WTC11 (cell line): ENCODE data around the gene ABR. TPM values are rescaled to one million over a fixed set of nuclear protein-coding genes. Genes with fewer than 3 reads are reported as not detected.

Source experiments
- ATAC-seq: fragments of 200-7000 bp; cut with Tn5 transposase; 2 replicates; pipeline ENCODE4 v1.10.0; 2021; ENCODE audit warnings: mild to moderate bottlenecking, moderate library complexity
- CTCF ChIA-PET: fragments of 300-600 bp; sonication (Branson Sonifier 250); formaldehyde crosslinking; loops from one replicate; lab custom pipeline; 2021; ENCODE audit warnings: antibody characterized with exemption; lab: Charles Lee
- POLR2A ChIA-PET: fragments of 350-600 bp; sonication (Branson Sonifier 250); formaldehyde crosslinking; loops from one replicate; lab custom pipeline; 2021; ENCODE audit warnings: antibody characterized with exemption; lab: Charles Lee
- DNase-seq: peaks from one replicate; pipeline ENCODE4 v3.0.0; 2021; ENCODE audit warnings: low spot score
- H3K27ac Mint-ChIP-seq: 2 replicates; pipeline ENCODE4 v1.8.0; 2021; ENCODE audit warnings: mixed read lengths
- H3K27me3 Mint-ChIP-seq: 2 replicates; pipeline ENCODE4 v1.8.0; 2021; ENCODE audit warnings: low read depth, mild to moderate bottlenecking, moderate library complexity, mixed read lengths
- H3K36me3 Mint-ChIP-seq: 2 replicates; pipeline ENCODE4 v1.8.0; 2021; ENCODE audit warnings: mixed read lengths
- H3K4me1 Mint-ChIP-seq: 2 replicates; pipeline ENCODE4 v1.8.0; 2022; ENCODE audit warnings: mixed read lengths
- H3K4me3 Mint-ChIP-seq: 2 replicates; pipeline ENCODE4 v1.8.0; 2021; ENCODE audit warnings: mild to moderate bottlenecking, moderate library complexity, mixed read lengths
- H3K9me3 Mint-ChIP-seq: 2 replicates; pipeline ENCODE4 v1.8.0; 2021; ENCODE audit warnings: mixed read lengths
- ATF1 ChIP-seq: sonication (generic); formaldehyde crosslinking; IDR thresholded peaks from 2 replicates; pipeline ENCODE4 v1.8.1; 2023; ENCODE audit warnings: mild to moderate bottlenecking, moderate library complexity, missing genetic modification reagents
- CREB1 ChIP-seq: sonication (generic); formaldehyde crosslinking; IDR thresholded peaks from 2 replicates; pipeline ENCODE4 v1.8.0; 2023; ENCODE audit warnings: mild to moderate bottlenecking, missing genetic modification reagents
- CREM ChIP-seq: sonication (generic); formaldehyde crosslinking; IDR thresholded peaks from 2 replicates; pipeline ENCODE4 v1.8.1; 2022; ENCODE audit warnings: mild to moderate bottlenecking, missing genetic modification reagents, moderate library complexity
- GTF2I ChIP-seq: fragments of 250-450 bp; sonication (Bioruptor Pico); conservative IDR thresholded peaks from 2 replicates; pipeline ENCODE4 v1.4.0; 2021; ENCODE audit warnings: mild to moderate bottlenecking
- HMGA2 ChIP-seq: fragments of 250-450 bp; sonication (Bioruptor Pico); IDR thresholded peaks from 2 replicates; pipeline ENCODE4 v1.4.0; 2021; ENCODE audit warnings: mild to moderate bottlenecking, moderate library complexity
- JUN ChIP-seq: sonication (generic); formaldehyde crosslinking; IDR thresholded peaks from 2 replicates; pipeline ENCODE4 v1.8.0; 2023; ENCODE audit warnings: mild to moderate bottlenecking, missing genetic modification reagents
- MXD4 ChIP-seq: fragments of 250-450 bp; sonication (Bioruptor Pico); IDR thresholded peaks from 2 replicates; pipeline ENCODE4 v1.8.0; 2021; ENCODE audit warnings: mild to moderate bottlenecking, moderate library complexity, borderline replicate concordance
- OVOL2 ChIP-seq: fragments of 250-450 bp; sonication (Bioruptor Pico); IDR thresholded peaks from 2 replicates; pipeline ENCODE4 v1.9.0; 2021; ENCODE audit warnings: mild to moderate bottlenecking, borderline replicate concordance
- TEAD4 ChIP-seq: sonication (generic); formaldehyde crosslinking; IDR thresholded peaks from 2 replicates; pipeline ENCODE4 v1.8.0; 2022; ENCODE audit warnings: mild to moderate bottlenecking, missing genetic modification reagents
- ZBTB21 ChIP-seq: sonication (generic); formaldehyde crosslinking; IDR thresholded peaks from 2 replicates; pipeline ENCODE4 v1.8.1; 2023; ENCODE audit warnings: mild to moderate bottlenecking, missing genetic modification reagents, borderline replicate concordance
- ZNF121 ChIP-seq: sonication (generic); formaldehyde crosslinking; IDR thresholded peaks from 2 replicates; pipeline ENCODE4 v1.8.0; 2023; ENCODE audit warnings: missing genetic modification reagents
- ZNF138 ChIP-seq: sonication (generic); formaldehyde crosslinking; conservative IDR thresholded peaks from 2 replicates; pipeline ENCODE4 v1.8.1; 2022; ENCODE audit warnings: mild to moderate bottlenecking, moderate library complexity, missing genetic modification reagents
- total RNA-seq: library from RNA; stranded (reverse); gene quantifications from 3 replicates; pipeline ENCODE4 v1.2.3, GENCODE V29; 2021
- TF ChIP-seq, protein P1 (sequence below): fragments of 250-450 bp; sonication (Bioruptor Pico); IDR thresholded peaks from 2 replicates; pipeline ENCODE4 v1.9.0; 2021; ENCODE audit warnings: mild to moderate bottlenecking
- TF ChIP-seq, protein P2 (sequence below): sonication (generic); formaldehyde crosslinking; IDR thresholded peaks from 2 replicates; pipeline ENCODE4 v1.8.1; 2023; ENCODE audit warnings: mild to moderate bottlenecking, missing genetic modification reagents, moderate library complexity
- TF ChIP-seq, protein P3 (sequence below): sonication (generic); formaldehyde crosslinking; IDR thresholded peaks from 2 replicates; pipeline ENCODE4 v1.8.1; 2022; ENCODE audit warnings: low read depth, missing genetic modification reagents, borderline replicate concordance
- TF ChIP-seq, protein P4 (sequence below): sonication (generic); formaldehyde crosslinking; IDR thresholded peaks from 2 replicates; pipeline ENCODE4 v1.8.0; 2022; ENCODE audit warnings: mild to moderate bottlenecking, missing genetic modification reagents
- TF ChIP-seq, protein P5 (sequence below): fragments of 200-600 bp; IDR thresholded peaks from 2 replicates; pipeline ENCODE4 v1.8.0; 2022; ENCODE audit warnings: antibody characterized with exemption

The ABR gene
- total RNA-seq, 1 experiment from 2014 or later, result 38.0 TPM

DNA sequence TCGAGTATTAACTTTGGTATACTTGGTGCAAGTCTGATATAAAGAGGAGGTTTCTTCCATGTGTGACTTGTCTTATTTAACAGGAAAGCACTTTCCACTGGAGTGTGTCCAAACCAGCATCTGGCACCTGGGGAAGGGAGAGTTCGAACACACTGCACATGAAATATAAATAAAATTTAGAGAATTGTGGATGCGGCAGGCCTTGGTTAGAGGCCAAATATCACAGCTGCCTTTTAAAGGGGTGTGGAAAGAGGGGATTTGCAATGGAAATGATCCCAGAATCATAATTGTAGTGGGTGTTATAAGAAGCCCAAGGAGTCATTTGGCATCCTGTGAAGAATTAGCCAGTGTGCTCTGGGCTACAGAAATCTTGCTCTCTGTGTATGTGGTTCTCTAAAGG is 195.9 kb downstream of the ABR start:
- TF ChIP-seq, protein P1, sequence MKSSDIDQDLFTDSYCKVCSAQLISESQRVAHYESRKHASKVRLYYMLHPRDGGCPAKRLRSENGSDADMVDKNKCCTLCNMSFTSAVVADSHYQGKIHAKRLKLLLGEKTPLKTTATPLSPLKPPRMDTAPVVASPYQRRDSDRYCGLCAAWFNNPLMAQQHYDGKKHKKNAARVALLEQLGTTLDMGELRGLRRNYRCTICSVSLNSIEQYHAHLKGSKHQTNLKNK (CRISPR knock-in tag), result no peak
- TF ChIP-seq HMGA2 (no peak), ZNF138 (CRISPR knock-in tag) (no peak), OVOL2 (no peak), ZBTB21 (CRISPR knock-in tag) (no peak), CREB1 (no peak), ZNF121 (no peak)
- TF ChIP-seq, all 79 proteins: peak for 0
- CTCF ChIA-PET, result interaction anchor here (6.8 kb wide), 1 partner anchor 189 kb away, joined by 190 read pairs; no protein-coding TSS in a partner anchor
- peaks cover 2% of the 10 kb centered on the region for H3K4me1 Mint-ChIP-seq
- no peaks in the 10 kb centered on the region for H3K27me3 Mint-ChIP-seq
- POLR2A ChIA-PET, result interaction anchor here (0.5 kb wide), 1 partner anchor 48 kb away, joined by 4 read pairs; no protein-coding TSS in a partner anchor
- H3K27ac Mint-ChIP-seq, result no peak overlapping the region
- ATAC-seq (no peak), DNase-seq (no peak)
- no peaks in the 10 kb centered on the region for H3K36me3 Mint-ChIP-seq
- no peak overlapping the region for H3K4me3 Mint-ChIP-seq
- no peaks in the 10 kb centered on the region for H3K9me3 Mint-ChIP-seq

DNA sequence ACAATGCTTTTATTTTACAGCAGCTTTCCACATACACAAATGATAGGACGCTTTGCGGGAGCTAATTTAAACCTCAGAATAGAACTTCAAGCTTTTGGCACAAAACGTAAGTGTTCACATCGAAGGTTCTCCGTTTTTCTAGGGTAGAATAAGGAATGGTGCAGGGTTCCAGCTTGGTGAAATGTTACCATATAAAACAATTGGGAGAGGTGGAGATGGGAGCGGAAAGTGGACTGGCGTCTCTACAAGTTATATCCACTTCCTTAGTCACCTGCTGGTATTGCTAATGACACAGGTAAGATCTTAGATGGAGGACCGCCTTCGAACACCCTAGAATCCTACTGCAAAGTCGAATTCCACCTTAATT is 198.5 kb downstream of the ABR start:
- peak overlapping the region; percentile 34; the same call in 1 of the 2 replicates for H3K27ac Mint-ChIP-seq
- no peak for ATAC-seq
- no peak for DNase-seq
- H3K4me1 Mint-ChIP-seq, result peaks cover 22% of the 10 kb centered on the region
- no peaks in the 10 kb centered on the region for H3K27me3 Mint-ChIP-seq
- H3K9me3 Mint-ChIP-seq, result no peaks in the 10 kb centered on the region
- no peaks in the 10 kb centered on the region for H3K36me3 Mint-ChIP-seq
- H3K4me3 Mint-ChIP-seq, result peak overlapping the region; percentile 54; the same call in 1 of the 2 replicates
- TF ChIP-seq TEAD4 (CRISPR knock-in tag) (no peak), ATF1 (CRISPR knock-in tag) (no peak), MXD4 (CRISPR knock-in tag) (no peak), CREM (CRISPR knock-in tag) (no peak)
- TF ChIP-seq, protein P2, sequence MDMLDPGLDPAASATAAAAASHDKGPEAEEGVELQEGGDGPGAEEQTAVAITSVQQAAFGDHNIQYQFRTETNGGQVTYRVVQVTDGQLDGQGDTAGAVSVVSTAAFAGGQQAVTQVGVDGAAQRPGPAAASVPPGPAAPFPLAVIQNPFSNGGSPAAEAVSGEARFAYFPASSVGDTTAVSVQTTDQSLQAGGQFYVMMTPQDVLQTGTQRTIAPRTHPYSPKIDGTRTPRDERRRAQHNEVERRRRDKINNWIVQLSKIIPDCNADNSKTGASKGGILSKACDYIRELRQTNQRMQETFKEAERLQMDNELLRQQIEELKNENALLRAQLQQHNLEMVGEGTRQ (CRISPR knock-in tag), result no peak
- CTCF ChIA-PET, result interaction anchor here (0.6 to 6.8 kb wide), 43 partner anchors 9 to 570 kb away, joined by 3 to 190 read pairs (median 6); partner anchors contain the start of genes GEMIN4, GLOD4, MRM3 and TIMM22
- POLR2A ChIA-PET, result interaction anchor here (0.5 to 2.6 kb wide), 5 partner anchors 30 to 199 kb away, joined by 3 to 14 read pairs (median 5); partner anchors contain the start of genes GLOD4 and MRM3

DNA sequence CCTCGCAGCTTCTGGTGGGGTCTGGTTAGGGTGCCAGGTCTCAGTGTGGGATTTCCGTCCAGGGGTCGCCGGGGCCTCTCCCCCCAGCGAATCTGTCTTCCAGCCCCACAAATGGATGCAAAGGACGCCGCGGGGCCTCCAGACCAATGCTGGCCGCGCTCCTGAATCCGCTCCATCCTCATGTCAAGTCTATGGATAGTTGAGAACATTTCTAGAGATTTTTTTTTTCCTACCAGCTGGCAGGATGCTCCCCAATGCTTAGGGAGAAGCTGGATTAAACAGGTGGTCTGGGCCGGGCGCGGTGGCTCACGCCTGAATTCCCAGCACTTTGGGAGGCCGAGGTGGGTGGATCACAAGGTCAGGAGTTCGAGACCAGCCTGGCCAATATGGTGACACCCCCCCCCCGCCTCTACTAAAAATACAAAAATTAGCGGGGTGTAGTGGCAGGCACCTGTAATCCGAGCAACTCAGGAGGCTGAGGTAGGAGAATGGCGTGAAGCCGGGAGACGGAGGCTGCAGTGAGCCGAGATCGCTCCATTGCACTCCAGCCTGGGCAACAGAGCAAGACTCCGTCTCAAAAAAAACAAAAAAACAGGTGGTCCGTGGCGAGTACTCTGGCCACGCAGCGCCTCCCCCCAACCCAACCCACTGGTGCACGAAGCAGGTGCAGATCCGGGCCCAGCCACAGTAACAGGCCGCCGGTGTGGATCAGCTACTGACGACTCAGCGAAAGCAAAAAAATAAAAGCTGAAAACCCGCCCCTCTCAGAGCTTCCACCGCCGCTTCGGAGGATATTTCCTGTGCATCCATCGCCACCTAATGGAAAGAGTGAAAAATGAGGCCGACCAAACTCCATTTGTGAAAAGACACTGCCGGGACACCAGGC is 199.1 kb downstream of the ABR start:
- CTCF ChIA-PET, result interaction anchor here (0.6 to 6.8 kb wide), 62 partner anchors 8 to 569 kb away, joined by 3 to 190 read pairs (median 4); partner anchors contain the start of genes GEMIN4, GLOD4, MRM3 and TIMM22
- POLR2A ChIA-PET, result interaction anchor here (0.5 to 2.8 kb wide), 17 partner anchors 20 to 309 kb away, joined by 3 to 32 read pairs (median 4); partner anchors contain the start of genes GLOD4 and MRM3
- ATAC-seq, result peak; percentile 25
- no peaks in the 10 kb centered on the region for H3K9me3 Mint-ChIP-seq
- peaks cover 29% of the 10 kb centered on the region for H3K4me1 Mint-ChIP-seq
- peak overlapping the region; percentile 87 for H3K4me3 Mint-ChIP-seq
- no peaks in the 10 kb centered on the region for H3K27me3 Mint-ChIP-seq
- DNase-seq, result peak; percentile 72
- TF ChIP-seq, protein P3, sequence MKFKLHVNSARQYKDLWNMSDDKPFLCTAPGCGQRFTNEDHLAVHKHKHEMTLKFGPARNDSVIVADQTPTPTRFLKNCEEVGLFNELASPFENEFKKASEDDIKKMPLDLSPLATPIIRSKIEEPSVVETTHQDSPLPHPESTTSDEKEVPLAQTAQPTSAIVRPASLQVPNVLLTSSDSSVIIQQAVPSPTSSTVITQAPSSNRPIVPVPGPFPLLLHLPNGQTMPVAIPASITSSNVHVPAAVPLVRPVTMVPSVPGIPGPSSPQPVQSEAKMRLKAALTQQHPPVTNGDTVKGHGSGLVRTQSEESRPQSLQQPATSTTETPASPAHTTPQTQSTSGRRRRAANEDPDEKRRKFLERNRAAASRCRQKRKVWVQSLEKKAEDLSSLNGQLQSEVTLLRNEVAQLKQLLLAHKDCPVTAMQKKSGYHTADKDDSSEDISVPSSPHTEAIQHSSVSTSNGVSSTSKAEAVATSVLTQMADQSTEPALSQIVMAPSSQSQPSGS, result no peak
- TF ChIP-seq, protein P4, sequence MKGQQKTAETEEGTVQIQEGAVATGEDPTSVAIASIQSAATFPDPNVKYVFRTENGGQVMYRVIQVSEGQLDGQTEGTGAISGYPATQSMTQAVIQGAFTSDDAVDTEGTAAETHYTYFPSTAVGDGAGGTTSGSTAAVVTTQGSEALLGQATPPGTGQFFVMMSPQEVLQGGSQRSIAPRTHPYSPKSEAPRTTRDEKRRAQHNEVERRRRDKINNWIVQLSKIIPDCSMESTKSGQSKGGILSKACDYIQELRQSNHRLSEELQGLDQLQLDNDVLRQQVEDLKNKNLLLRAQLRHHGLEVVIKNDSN (CRISPR knock-in tag), result no peak
- TF ChIP-seq, protein P5, sequence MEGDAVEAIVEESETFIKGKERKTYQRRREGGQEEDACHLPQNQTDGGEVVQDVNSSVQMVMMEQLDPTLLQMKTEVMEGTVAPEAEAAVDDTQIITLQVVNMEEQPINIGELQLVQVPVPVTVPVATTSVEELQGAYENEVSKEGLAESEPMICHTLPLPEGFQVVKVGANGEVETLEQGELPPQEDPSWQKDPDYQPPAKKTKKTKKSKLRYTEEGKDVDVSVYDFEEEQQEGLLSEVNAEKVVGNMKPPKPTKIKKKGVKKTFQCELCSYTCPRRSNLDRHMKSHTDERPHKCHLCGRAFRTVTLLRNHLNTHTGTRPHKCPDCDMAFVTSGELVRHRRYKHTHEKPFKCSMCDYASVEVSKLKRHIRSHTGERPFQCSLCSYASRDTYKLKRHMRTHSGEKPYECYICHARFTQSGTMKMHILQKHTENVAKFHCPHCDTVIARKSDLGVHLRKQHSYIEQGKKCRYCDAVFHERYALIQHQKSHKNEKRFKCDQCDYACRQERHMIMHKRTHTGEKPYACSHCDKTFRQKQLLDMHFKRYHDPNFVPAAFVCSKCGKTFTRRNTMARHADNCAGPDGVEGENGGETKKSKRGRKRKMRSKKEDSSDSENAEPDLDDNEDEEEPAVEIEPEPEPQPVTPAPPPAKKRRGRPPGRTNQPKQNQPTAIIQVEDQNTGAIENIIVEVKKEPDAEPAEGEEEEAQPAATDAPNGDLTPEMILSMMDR, result peak; percentile 44; the same call in 1 of the 2 replicates
- TF ChIP-seq GTF2I (peak; percentile 87), ZNF121 (peak; percentile 95), JUN (CRISPR knock-in tag) (no peak)
- peak overlapping the region; percentile 96; the same call in 1 of the 2 replicates for H3K27ac Mint-ChIP-seq
- H3K36me3 Mint-ChIP-seq, result no peaks in the 10 kb centered on the region
